ENCODE measurements around the gene PTH2. TPM values are rescaled to one million over a fixed set of nuclear protein-coding genes. Genes with fewer than 3 reads are reported as not detected.
"Not testable (repeated sequence)": the region's sequence is repeated elsewhere in the genome, so short reads cannot be mapped to it uniquely, and the experiment has no call there.

Gene PTH2
- total RNA-seq, 4 donors from 2014 or later = not detected

DNA sequence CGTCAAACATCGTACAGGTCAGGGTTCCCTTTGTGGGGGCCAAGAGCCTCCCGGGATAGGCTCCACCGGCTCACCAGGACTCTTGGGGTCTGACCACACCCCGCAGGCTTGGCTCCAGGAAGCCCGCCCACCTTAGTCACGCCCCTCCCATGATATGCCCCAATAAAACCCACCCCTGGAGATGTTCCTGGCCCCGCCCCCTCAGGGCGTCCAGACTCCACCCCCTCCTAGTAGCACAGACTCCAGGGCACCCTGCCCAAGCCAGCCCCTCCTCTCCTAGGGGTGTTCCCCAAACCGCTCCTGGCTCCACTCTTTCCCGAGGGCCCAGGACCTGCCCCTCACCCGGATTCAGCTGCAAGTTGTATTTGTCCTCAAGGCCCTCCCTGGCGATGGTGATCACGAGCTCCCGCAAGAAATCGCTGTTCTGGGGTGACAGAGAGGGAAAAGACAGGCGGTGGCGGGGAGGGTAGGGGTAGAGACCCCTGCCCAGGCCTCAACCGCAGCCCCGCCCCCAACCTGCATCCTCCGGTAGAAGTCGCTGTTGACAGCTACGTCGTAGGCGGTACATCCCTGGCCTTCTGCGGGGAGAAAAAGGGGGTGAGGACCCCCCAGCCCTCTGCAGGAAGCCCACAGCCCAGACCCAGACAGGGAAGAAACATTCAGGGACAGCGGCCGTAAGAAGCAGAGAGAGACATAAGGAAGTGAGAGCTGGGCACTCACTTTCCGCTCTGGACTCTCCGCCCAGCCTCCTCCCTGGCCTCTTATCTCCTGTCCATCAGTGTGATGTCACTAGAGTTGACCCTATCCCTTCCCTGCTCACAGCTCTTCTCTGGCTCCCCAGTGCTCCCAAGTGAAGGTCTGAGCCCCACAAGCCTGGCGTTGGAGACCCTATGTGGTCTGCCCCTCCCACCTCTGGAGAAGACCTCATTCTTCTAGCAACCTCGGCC, 24.5 kb upstream of the PTH2 start:
- H3K4me1 ChIP-seq = peaks cover 38% of the 10 kb centered on the region
- no peaks in the 10 kb centered on the region for H3K9me3 ChIP-seq
- H3K27ac ChIP-seq = no peak overlapping the region
- 64% methylated on average over 30 of the region's 32 CpGs for WGBS
- no peak overlapping the region for H3K4me3 ChIP-seq
- no peaks in the 10 kb centered on the region for H3K27me3 ChIP-seq
- H3K36me3 ChIP-seq = peaks cover 18% of the 10 kb centered on the region
- no peak for TF ChIP-seq EP300 (IDR thresholded peaks at IDR 0.05)
- no peak for TF ChIP-seq POLR2AphosphoS5 (IDR thresholded peaks at IDR 0.05)
- TF ChIP-seq POLR2A (IDR thresholded peaks at IDR 0.05) = no peak
- TF ChIP-seq CTCF (IDR thresholded peaks at IDR 0.05) = no peak
- no peak for DNase-seq (ENCODE audit: low spot score in 2 of 2)

DNA sequence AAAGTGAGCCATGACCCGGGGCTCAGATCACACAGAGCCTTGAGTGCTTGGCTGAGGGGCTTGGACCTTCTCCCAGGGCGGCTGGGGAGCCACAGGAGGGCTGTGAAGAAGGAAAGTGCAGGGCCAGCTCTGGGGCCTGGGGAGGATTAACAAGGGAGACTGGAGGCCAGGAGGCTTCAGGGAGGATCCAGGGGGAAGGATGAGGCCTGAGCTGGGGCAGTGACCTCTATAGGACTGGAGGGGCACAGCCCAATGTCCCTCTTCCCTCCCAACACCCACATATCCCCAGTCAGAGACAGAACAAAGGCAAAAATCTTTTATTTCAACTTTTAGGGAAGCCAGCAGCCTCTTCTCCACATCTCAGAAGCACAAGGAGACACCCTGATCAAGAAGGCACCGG, 22.8 kb upstream of the PTH2 start:
- Histone ChIP-seq H3K4me1 (peaks cover 47% of the 10 kb centered on the region), H3K27me3 (peaks cover 14% of the 10 kb centered on the region), H3K9me3 (no peaks in the 10 kb centered on the region), H3K27ac (no peak overlapping the region), H3K4me3 (no peak overlapping the region), H3K36me3 (peaks cover 18% of the 10 kb centered on the region)
- WGBS = 82% methylated on average over 3 of the region's 3 CpGs
- TF ChIP-seq CTCF (IDR thresholded peaks at IDR 0.05) (no peak), POLR2A (IDR thresholded peaks at IDR 0.05) (no peak), POLR2AphosphoS5 (IDR thresholded peaks at IDR 0.05) (no peak), EP300 (IDR thresholded peaks at IDR 0.05) (no peak)
- no peak for DNase-seq (ENCODE audit: low spot score in 2 of 2)

DNA sequence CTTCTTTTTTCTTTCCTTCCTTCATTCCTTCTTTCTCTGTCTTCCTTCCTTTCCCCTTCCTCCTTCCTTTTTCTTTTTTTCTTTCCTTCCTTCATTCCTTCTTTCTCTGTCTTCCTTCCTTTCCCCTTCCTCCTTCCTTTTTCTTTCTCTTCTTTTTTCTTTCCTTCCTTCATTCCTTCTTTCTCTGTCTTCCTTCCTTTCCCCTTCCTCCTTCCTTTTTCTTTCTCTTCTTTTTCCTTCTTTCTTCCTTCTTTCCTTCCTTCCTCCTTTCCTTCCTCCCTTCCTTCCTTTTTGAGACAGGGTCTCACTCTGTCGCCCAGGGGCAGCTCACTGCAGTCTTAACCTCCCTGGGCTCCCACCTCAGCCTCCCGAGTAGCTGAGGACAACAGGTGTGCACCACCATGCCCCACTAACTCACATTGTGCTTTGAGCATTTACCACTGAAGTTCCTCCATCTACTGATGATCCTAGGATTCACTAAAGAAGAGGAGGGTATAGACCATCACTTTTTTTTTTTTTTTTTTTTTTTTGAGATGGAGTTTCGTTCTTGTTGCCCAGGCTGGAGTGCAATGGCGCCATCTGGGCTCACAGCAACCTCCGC, 21.0 kb upstream of the PTH2 start:
- H3K4me1 ChIP-seq = peaks cover 40% of the 10 kb centered on the region
- H3K36me3 ChIP-seq = peaks cover 16% of the 10 kb centered on the region
- peaks cover 28% of the 10 kb centered on the region for H3K27me3 ChIP-seq
- not testable (repeated sequence) for H3K27ac ChIP-seq; H3K4me3 ChIP-seq; DNase-seq (ENCODE audit: low spot score in 2 of 2); H3K9me3 ChIP-seq
- 72% methylated on average over 5 of the region's 5 CpGs for WGBS

GRCh38 chr19:49443366-49444099, 20.3 kb upstream of the PTH2 start:
- H3K9me3 ChIP-seq = no peaks in the 10 kb centered on the region
- TF ChIP-seq POLR2AphosphoS5 (IDR thresholded peaks at IDR 0.05) (peak in 1 of 3 donors; percentile 62), CTCF (IDR thresholded peaks at IDR 0.05) (peak; percentile 59 to 87), EP300 (IDR thresholded peaks at IDR 0.05) (no peak), POLR2A (IDR thresholded peaks at IDR 0.05) (no peak)
- WGBS = 1% methylated on average over 27 of the region's 47 CpGs
- DNase-seq (ENCODE audit: low spot score in 2 of 2) = peak; percentile 96 to 97
- H3K4me3 ChIP-seq = peak overlapping the region; percentile 78
- peak overlapping the region; percentile 88 for H3K27ac ChIP-seq
- peaks cover 12% of the 10 kb centered on the region for H3K36me3 ChIP-seq
- peaks cover 38% of the 10 kb centered on the region for H3K4me1 ChIP-seq
- peaks cover 35% of the 10 kb centered on the region for H3K27me3 ChIP-seq

DNA sequence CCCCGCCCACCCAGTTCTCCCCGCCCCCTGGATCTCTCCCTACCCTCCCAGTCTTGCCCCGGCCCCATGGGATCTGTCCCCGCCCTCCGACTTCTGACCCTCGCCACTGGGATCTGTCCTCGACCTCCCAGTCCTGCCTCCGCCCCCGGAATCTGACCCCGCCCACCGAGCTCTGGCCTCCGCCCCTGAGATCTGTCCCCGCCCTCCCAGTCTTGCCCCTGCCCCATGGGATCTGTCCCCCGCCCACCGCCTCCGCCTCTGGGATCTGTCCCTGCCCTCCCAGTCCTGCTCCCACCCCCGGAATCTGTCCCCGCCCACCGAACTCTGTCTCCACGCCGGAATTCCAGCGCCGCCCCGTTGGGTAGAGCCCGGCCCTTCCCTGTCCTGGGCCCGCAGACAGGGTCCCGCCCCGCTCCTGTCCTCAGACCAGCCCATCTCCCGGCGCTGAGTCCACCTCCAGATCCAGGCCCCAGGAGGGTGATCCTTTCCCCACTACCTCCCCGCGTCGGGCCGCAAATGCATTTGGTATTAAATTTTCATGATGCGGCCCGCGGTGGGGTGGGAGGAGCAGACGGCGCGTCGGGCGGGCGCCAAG, 19.6 kb upstream of the PTH2 start:
- peaks cover 12% of the 10 kb centered on the region for H3K36me3 ChIP-seq
- H3K27ac ChIP-seq = peak overlapping the region; percentile 88
- TF ChIP-seq POLR2A (IDR thresholded peaks at IDR 0.05) = no peak
- DNase-seq (ENCODE audit: low spot score in 2 of 2) = peak; percentile 99
- H3K4me1 ChIP-seq = peaks cover 35% of the 10 kb centered on the region
- no peaks in the 10 kb centered on the region for H3K9me3 ChIP-seq
- peak overlapping the region; percentile 78 for H3K4me3 ChIP-seq
- WGBS = under 1% methylated on average over 40 of the region's 43 CpGs
- H3K27me3 ChIP-seq = peaks cover 41% of the 10 kb centered on the region

Data from suprapubic skin (tissue), 4 donors.